Measurements from ENCODE around the gene SLC44A1.

Gene SLC44A1

GRCh38 chr9:105244003-105244733 is at the start of gene SLC44A1:
TSS of gene SLC44A1 (plus strand) at chr9:105244651. CDS start at chr9:105244869, 218 bp downstream.
- DNase-seq = peak; percentile 95

GRCh38 chr9:105195259-105195658 is 49.2 kb upstream of the SLC44A1 start:
- DNase-seq = no peak

GRCh38 chr9:105198023-105198422 is 46.4 kb upstream of the SLC44A1 start:
- DNase-seq = no peak

GRCh38 chr9:105198865-105199264 is 45.6 kb upstream of the SLC44A1 start:
- no peak for DNase-seq

GRCh38 chr9:105204416-105204815 is 40.0 kb upstream of the SLC44A1 start:
- no peak for DNase-seq

- no peak for DNase-seq
Measured at GRCh38 chr9:105205787-105206495, 38.5 kb upstream of the SLC44A1 start.

- no peak for DNase-seq
Measured at GRCh38 chr9:105206496-105206820, 38.0 kb upstream of the SLC44A1 start.

GRCh38 chr9:105206821-105207699 is 37.4 kb upstream of the SLC44A1 start:
- DNase-seq = no peak

DNA sequence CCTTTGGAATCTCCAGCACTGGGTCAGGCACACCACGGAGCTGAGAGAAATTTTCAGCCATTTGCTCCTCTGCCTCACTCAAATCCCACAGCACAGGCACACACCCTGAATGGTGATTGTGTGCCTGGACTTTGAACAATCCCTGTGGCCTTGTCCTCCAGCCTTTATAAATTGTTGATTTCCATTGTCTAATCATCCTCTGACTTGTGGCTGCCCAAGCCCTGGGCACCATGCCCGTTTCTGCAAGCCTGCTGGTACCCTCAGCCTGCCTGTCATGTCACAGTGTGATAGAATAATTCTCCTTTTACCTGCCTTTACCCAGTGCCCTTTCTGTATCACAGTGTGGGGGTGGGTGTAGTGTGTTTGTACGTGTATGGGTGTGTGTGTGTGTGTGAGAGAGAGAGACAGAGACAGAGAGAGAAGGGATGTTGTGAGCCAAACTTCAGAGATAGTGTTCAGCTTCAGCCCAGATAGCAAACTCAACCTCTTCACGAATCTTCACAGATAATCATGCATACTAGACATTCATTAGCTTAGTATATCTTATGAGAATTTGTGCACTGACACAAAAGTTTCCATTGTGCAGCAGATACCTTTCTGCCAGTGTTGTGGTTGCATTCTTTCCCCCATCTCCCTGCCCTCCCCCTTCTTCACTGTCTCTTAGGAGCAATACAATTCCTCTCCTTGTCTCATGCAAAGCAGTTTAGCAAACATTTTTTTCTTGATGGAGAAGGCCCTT is 27.8 kb upstream of the SLC44A1 start:
- no peak for DNase-seq

- DNase-seq = no peak
Measured at GRCh38 chr9:105218673-105219072, 25.8 kb upstream of the SLC44A1 start.

DNA sequence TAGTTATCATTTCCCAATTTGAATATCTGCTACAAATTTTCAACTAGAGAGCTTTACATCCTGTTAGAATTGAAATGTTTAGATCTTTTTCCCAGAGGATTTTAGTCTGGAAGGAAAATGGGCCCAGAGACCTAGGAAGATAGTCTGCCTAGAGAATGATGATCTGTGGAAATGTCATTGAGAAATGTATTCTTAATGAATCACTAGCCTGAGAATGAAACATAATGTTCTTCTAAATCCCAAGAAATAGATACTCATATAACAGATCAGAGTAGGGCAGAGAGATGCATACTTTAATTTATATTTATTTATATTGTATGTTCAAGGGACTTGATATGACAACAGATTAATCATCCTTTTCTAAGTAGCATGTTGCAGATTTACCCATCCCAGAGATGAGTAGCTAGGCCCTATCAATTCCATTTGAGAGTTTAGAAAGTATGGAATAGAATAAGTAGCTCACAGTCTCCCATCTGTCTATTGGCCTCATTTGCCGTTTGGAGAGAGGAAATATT is 25.1 kb upstream of the SLC44A1 start:
- no peak for DNase-seq

DNA sequence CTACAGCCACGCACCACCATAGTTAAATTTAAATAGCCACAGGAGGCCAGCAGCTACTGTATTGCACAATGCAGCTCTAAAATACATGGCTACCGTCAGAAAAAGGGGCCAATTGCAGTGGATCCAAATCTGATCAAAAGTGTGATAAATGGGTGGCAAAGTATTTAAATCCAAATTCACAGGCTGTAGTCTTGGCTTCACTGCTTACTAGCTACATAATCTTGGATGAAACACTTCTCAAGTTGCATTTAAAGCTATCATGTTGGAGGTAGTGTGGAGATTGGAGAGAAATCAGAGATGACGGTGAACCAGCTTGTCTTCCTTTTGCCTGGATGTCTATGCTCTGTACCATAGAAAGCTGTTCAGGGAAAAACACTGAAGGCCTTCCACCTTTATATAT is 24.0 kb upstream of the SLC44A1 start:
- no peak for DNase-seq

DNA sequence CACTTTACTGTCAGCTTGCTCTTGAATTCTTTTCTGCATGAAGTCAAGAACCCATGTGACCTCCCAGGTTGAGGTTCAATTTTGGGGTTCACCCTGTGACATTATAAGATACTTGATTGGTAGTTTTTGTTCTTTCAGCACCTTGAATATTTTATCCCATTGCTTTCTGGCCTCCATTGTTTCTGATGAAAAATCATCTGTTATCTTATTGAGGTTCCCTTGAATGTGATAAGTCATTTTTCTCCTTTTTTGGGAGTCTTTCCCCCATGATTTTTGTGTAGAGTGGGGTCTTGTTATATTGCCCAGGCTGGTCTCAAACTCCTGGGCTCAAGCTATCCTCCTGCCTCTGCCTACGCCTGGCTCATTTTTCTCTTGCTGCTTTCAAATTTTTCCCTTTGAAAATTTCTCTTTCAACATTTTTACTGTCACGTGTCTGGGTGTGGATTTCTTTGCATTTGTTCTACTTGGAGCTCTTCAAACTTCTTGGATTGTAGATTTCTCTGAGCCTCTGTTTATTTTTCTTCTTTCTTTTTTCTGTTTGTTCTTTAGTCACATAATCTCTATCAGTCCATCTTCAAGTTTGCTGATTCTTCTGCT is 20.8 kb upstream of the SLC44A1 start:
- no peak for DNase-seq

- DNase-seq = no peak
Measured at GRCh38 chr9:105226055-105226454, 18.4 kb upstream of the SLC44A1 start.

GRCh38 chr9:105232207-105232606 is 12.2 kb upstream of the SLC44A1 start:
- no peak for DNase-seq

DNA sequence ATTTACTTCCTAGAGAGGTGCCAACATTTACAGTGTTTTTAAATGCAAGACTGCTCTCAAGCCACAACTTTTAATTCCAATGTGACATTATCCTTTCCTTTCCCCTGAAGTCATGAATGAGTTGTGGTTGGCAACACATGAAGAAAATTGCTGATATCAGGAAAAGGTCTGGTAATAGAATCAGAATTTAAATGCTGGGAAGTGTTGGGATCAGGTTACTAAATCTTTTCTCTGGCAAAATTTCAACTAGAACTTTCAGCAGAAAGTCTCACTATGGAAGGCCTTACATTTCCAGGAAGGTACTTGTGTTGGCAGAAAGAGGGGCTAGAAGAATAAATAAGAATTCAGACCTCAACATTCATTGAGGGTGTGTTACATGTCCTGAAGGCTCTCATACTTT is 10.6 kb upstream of the SLC44A1 start:
- DNase-seq = no peak

- no peak for DNase-seq
Measured at GRCh38 chr9:105236261-105236660, 8.2 kb upstream of the SLC44A1 start.

- no peak for DNase-seq
Measured at GRCh38 chr9:105237246-105237645, 7.2 kb upstream of the SLC44A1 start.

DNA sequence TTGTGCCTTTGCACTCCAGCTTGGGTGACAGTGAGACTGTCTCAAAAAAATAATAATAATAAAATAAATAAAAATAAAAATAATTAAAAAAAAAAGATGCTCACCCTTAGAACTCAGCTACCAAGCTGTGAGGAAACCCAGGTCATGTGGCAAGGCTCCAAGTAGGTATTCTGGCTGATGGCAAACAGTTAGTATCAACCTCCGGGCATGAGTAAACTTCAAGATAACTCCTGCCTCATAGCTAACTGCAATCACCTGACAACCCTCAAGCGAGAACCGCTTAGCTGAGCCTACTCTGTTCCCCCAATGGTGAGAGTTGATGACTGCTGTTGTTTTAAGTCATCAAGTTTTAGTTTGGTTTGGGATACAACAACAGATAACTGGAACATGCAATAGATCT is 6.1 kb upstream of the SLC44A1 start:
- DNase-seq = no peak

GRCh38 chr9:105241356-105242043 is 3.0 kb upstream of the SLC44A1 start:
- DNase-seq = no peak

- DNase-seq = no peak
Measured at GRCh38 chr9:105242062-105242461, 2.4 kb upstream of the SLC44A1 start.

DNA sequence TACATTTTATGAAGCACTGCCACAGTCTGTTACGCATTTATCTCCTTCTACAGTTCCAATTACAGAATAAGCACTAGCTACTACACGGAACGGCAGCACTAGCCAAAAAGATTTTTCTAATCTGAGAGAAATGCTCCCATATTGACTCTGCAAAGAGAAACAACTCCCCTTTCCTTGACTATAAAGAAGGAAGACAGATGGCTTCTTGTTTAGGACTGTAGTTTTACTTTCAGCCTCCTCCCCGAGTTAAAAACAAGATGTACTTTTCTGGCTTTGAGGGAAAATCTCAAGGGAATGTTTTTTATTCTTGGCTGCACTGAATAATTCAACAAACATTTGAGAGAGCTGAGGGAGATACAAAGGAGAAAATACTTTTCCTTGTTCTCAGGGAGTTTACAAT is 1.9 kb upstream of the SLC44A1 start:
- DNase-seq = no peak

Measured in activated CD4-positive, alpha-beta T cell treated with anti-CD3 and anti-CD28 coated beads for 48 hours (primary cell).